ENCODE data around the gene COPG2.

COPG2 gene

DNA sequence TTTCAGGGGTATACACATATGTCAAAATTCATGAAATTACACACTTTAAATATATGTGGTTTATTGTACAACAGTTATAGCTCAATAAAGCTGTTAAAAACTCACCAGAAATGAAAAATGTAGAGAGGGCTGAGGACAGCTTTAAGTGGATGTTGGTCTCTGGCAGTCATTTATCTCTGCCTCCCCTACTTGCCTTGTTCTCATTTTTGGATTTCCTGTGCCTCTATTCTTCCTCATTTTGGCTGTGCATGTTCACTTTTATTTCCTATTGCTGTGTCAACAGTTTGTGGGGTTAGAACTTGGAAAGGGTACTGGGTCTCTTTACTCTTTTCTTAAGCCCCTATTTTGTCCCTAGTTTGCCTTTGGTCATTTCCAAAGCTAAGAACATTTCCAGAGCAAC is 195.3 kb downstream of the COPG2 start:
- TF ChIP-seq, protein P1, sequence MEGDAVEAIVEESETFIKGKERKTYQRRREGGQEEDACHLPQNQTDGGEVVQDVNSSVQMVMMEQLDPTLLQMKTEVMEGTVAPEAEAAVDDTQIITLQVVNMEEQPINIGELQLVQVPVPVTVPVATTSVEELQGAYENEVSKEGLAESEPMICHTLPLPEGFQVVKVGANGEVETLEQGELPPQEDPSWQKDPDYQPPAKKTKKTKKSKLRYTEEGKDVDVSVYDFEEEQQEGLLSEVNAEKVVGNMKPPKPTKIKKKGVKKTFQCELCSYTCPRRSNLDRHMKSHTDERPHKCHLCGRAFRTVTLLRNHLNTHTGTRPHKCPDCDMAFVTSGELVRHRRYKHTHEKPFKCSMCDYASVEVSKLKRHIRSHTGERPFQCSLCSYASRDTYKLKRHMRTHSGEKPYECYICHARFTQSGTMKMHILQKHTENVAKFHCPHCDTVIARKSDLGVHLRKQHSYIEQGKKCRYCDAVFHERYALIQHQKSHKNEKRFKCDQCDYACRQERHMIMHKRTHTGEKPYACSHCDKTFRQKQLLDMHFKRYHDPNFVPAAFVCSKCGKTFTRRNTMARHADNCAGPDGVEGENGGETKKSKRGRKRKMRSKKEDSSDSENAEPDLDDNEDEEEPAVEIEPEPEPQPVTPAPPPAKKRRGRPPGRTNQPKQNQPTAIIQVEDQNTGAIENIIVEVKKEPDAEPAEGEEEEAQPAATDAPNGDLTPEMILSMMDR (IDR thresholded peaks at IDR 0.05; ENCODE audit: low read depth, low read length, missing control alignments), result no peak

GRCh38 chr7:130471974-130472373 is 196.6 kb downstream of the COPG2 start:
- DNase-seq (ENCODE audit: low read depth), result no peak
- TF ChIP-seq, protein P1 (IDR thresholded peaks at IDR 0.05; ENCODE audit: low read depth, low read length, missing control alignments), result no peak
- no peak overlapping the region for H3K4me3 ChIP-seq (ENCODE audit: low read depth, low read length)

More for the DNA sequence above, 195.3 kb downstream of the COPG2 start:
- DNase-seq (ENCODE audit: low read depth), result no peak
- no peak overlapping the region for H3K4me3 ChIP-seq (ENCODE audit: low read depth, low read length)

DNA sequence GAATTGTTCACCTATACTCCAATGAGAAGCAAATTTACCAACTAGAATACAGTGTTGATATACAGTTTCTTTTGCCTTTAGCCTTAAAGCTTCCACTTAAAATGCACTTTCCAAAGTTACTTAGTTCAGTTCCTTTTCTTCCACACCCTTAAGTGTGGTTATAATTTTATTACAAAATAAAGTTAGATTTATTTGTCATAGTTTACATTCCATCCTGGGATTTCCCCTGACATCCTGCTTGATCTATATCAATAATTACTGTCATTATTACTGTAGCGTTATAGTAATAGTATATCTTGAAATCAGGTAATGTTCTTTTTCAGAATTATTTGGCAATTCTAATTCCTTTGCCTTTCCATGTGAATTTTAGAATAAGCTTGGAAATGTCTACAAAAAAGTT is 199.9 kb downstream of the COPG2 start:
- H3K4me3 ChIP-seq (ENCODE audit: low read depth, low read length), result no peak overlapping the region
- TF ChIP-seq, protein P1 (IDR thresholded peaks at IDR 0.05; ENCODE audit: low read depth, low read length, missing control alignments), result no peak
- DNase-seq (ENCODE audit: low read depth), result no peak

DNA sequence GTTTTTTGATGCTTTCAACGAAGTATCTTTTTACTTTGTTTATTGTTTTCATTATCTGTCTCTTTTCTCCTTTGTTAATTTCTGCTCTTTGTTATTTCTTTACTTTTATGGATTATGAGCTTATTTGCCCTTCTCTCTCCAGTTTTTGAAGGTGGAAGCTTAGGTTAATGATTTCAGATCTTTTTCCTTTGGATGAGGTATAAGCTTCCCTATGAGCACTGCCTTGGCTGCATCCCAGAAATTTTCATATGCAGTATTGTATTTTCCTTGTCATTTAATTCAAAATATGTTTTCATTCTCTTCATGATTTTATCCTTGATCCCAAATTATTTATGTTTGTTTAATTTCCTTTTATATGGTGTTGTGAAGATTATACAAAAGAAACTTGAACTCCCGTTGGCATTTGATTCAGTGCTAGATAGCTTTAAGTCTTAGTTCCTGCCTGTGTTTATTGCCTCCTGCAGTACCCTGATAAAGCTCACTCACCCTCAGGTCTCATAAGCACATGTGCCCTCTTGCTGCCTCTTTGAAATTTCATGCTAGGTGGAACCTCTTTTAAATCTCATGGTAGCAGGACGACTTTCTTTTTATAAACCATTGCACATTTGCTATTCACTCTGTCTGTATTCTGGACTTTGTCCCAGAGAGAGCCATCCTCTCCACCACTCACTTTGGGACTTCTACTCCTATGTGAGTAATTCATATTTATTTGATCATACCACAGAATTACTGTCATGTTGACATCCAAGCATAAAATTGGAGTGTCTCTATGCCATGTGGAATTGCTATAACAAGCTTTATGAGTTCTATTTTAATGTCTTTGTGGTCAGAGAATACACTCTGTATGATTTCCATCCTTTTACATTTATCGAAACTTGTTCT is 204.8 kb downstream of the COPG2 start:
- TF ChIP-seq, protein P1 (IDR thresholded peaks at IDR 0.05; ENCODE audit: low read depth, low read length, missing control alignments), result no peak
- no peak overlapping the region for H3K4me3 ChIP-seq (ENCODE audit: low read depth, low read length)
- DNase-seq (ENCODE audit: low read depth), result no peak

- DNase-seq (ENCODE audit: low read depth), result no peak
- no peak overlapping the region for H3K4me3 ChIP-seq (ENCODE audit: low read depth, low read length)
- TF ChIP-seq, protein P1 (IDR thresholded peaks at IDR 0.05; ENCODE audit: low read depth, low read length, missing control alignments), result no peak
Observed at GRCh38 chr7:130461272-130461671, 207.3 kb downstream of the COPG2 start.

GRCh38 chr7:130458257-130458656 is 210.3 kb downstream of the COPG2 start:
- TF ChIP-seq, protein P1 (IDR thresholded peaks at IDR 0.05; ENCODE audit: low read depth, low read length, missing control alignments), result no peak
- no peak for DNase-seq (ENCODE audit: low read depth)
- H3K4me3 ChIP-seq (ENCODE audit: low read depth, low read length), result no peak overlapping the region
